Measurements from ENCODE around the gene C9. TPM values are rescaled to one million over a fixed set of nuclear protein-coding genes. Genes with fewer than 3 reads are reported as not detected.
"Not testable (repeated sequence)": the region's sequence is repeated elsewhere in the genome, so short reads cannot be mapped to it uniquely, and the experiment has no call there.

C9 gene
- total RNA-seq, 2 experiments from 2014 or later, result not detected

DNA sequence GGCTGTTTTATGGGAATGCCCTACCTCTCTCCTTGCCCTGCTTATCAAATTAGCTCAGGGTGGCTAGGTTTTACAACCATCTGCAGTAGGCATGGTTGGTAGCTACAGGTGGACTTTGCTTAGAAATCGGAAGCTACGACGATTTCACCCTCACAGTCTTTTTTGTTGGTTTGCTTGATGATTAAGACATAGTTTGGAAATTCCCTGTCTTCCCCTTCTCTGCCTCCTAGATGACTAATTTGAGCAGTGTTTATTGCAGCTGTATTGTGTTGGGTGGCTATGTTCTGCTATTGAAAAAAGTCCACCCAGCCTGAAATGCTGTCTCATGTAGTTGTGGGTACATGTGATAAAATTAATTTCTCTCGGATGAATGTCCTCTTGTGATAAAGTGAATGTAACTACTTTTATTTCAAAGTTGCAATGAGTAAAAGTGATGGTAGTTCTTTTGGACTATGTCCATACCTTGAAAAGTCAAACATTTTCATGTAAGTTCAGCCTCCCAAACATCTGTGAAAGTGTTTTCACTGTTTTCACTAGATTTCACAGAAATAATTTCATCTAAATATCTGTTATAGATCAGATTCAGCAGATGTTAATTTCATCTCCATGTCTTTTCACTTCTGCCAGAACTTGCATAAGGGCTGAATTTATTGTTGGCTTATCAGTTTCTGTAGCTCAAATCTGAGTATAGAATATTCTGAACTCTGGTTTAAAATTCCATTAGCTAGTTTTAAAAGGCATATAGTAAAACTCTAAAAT, 107.6 kb downstream of the C9 start:
- ChIA-PET CTCF (interaction anchor here (0.7 to 2.0 kb wide), 6 partner anchors 16 to 219 kb away, joined by 3 to 11 read pairs (median 4); no protein-coding TSS in a partner anchor), POLR2A (no interaction called here)
- Mint-ChIP-seq H3K27me3 (ENCODE audit: low read depth) (no peaks in the 10 kb centered on the region), H3K27ac (no peak overlapping the region), H3K4me1 (ENCODE audit: low read depth) (peaks cover 10% of the 10 kb centered on the region), H3K36me3 (ENCODE audit: low read depth) (no peaks in the 10 kb centered on the region), H3K9me3 (ENCODE audit: insufficient read depth) (no peaks in the 10 kb centered on the region), H3K4me3 (peak overlapping the region; percentile 42)
- no peak for DNase-seq
- peak; percentile 55 for ATAC-seq

GRCh38 chr5:39255406-39255805, 108.9 kb downstream of the C9 start:
- ChIA-PET POLR2A (no interaction called here), CTCF (interaction anchor here (1.7 to 2.0 kb wide), 3 partner anchors 18 to 38 kb away, joined by 4 to 12 read pairs (median 11); no protein-coding TSS in a partner anchor)
- no peak for DNase-seq
- Mint-ChIP-seq H3K4me3 (no peak overlapping the region), H3K9me3 (ENCODE audit: insufficient read depth) (peaks cover 4% of the 10 kb centered on the region), H3K27ac (no peak overlapping the region), H3K36me3 (ENCODE audit: low read depth) (peaks cover 1% of the 10 kb centered on the region), H3K27me3 (ENCODE audit: low read depth) (no peaks in the 10 kb centered on the region), H3K4me1 (ENCODE audit: low read depth) (peaks cover 10% of the 10 kb centered on the region)
- ATAC-seq, result no peak

GRCh38 chr5:39254671-39255070, 109.6 kb downstream of the C9 start:
- Mint-ChIP-seq H3K4me3 (no peak overlapping the region), H3K36me3 (ENCODE audit: low read depth) (peaks cover 7% of the 10 kb centered on the region), H3K4me1 (ENCODE audit: low read depth) (peaks cover 10% of the 10 kb centered on the region), H3K27ac (no peak overlapping the region), H3K9me3 (ENCODE audit: insufficient read depth) (peaks cover 9% of the 10 kb centered on the region), H3K27me3 (ENCODE audit: low read depth) (no peaks in the 10 kb centered on the region)
- ATAC-seq (no peak), DNase-seq (no peak)
- ChIA-PET CTCF (interaction anchor here (1.8 kb wide), 1 partner anchor 37 kb away, joined by 12 read pairs; no protein-coding TSS in a partner anchor), POLR2A (no interaction called here)

- no peak for ATAC-seq
- ChIA-PET CTCF (interaction anchor here (1.1 kb wide), 1 partner anchor 30 kb away, joined by 3 read pairs; no protein-coding TSS in a partner anchor), POLR2A (interaction anchor here (0.6 kb wide), 1 partner anchor 10 kb away, joined by 3 read pairs; no protein-coding TSS in a partner anchor)
- DNase-seq, result no peak
- Mint-ChIP-seq H3K27ac (no peak overlapping the region), H3K27me3 (ENCODE audit: low read depth) (no peaks in the 10 kb centered on the region), H3K4me1 (ENCODE audit: low read depth) (peaks cover 10% of the 10 kb centered on the region), H3K4me3 (no peak overlapping the region), H3K9me3 (ENCODE audit: insufficient read depth) (peaks cover 9% of the 10 kb centered on the region), H3K36me3 (ENCODE audit: low read depth) (peaks cover 12% of the 10 kb centered on the region)
Observed at GRCh38 chr5:39253196-39253595, 111.1 kb downstream of the C9 start.

GRCh38 chr5:39249564-39250274, 114.6 kb downstream of the C9 start:
- Mint-ChIP-seq H3K27ac (no peak overlapping the region), H3K9me3 (ENCODE audit: insufficient read depth) (peaks cover 14% of the 10 kb centered on the region), H3K27me3 (ENCODE audit: low read depth) (no peaks in the 10 kb centered on the region), H3K36me3 (ENCODE audit: low read depth) (peaks cover 13% of the 10 kb centered on the region), H3K4me3 (no peak overlapping the region), H3K4me1 (ENCODE audit: low read depth) (no peaks in the 10 kb centered on the region)
- ChIA-PET POLR2A (no interaction called here), CTCF (interaction anchor here (2.5 kb wide), 1 partner anchor 32 kb away, joined by 14 read pairs; no protein-coding TSS in a partner anchor)
- ATAC-seq (no peak), DNase-seq (no peak)

DNA sequence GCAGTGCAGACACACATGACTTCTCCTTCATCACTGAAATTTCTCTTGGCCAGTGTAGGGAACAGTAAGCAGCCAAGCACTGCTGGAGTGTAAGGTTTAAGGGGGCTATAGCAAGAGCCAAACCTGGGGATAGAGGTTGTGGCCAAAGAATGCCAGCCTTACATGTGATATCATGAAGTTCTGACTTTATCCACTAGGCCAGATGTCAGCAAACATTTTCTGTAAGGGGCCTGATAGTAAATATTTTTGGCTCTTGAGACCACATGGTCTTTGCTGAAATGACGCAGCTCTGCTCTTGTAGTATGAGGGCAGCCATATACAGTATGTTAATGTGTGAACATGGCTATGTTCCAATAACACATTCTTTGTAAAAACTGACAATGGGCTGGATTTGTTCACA, 115.2 kb downstream of the C9 start:
- Mint-ChIP-seq H3K9me3 (ENCODE audit: insufficient read depth) (peaks cover 14% of the 10 kb centered on the region), H3K4me1 (ENCODE audit: low read depth) (no peaks in the 10 kb centered on the region), H3K27me3 (ENCODE audit: low read depth) (no peaks in the 10 kb centered on the region), H3K27ac (no peak overlapping the region), H3K4me3 (no peak overlapping the region), H3K36me3 (ENCODE audit: low read depth) (peaks cover 13% of the 10 kb centered on the region)
- no peak for ATAC-seq
- ChIA-PET CTCF (no interaction called here), POLR2A (no interaction called here)
- DNase-seq, result no peak

GRCh38 chr5:39240750-39241149, 123.5 kb downstream of the C9 start:
- H3K27me3 Mint-ChIP-seq (ENCODE audit: low read depth), result no peaks in the 10 kb centered on the region
- no peak overlapping the region for H3K27ac Mint-ChIP-seq
- H3K4me3 Mint-ChIP-seq, result no peak overlapping the region
- DNase-seq (no peak), ATAC-seq (no peak)
- peaks cover 8% of the 10 kb centered on the region for H3K4me1 Mint-ChIP-seq (ENCODE audit: low read depth)
- H3K9me3 Mint-ChIP-seq (ENCODE audit: insufficient read depth), result peaks cover 18% of the 10 kb centered on the region
- H3K36me3 Mint-ChIP-seq (ENCODE audit: low read depth), result peaks cover 6% of the 10 kb centered on the region
- ChIA-PET POLR2A (no interaction called here), CTCF (interaction anchor here (1.1 kb wide), 1 partner anchor 24 kb away, joined by 7 read pairs; no protein-coding TSS in a partner anchor)

GRCh38 chr5:39238366-39239105, 125.8 kb downstream of the C9 start:
- H3K27ac Mint-ChIP-seq, result no peak overlapping the region
- H3K27me3 Mint-ChIP-seq (ENCODE audit: low read depth), result no peaks in the 10 kb centered on the region
- ChIA-PET POLR2A (interaction anchor here (0.5 to 0.7 kb wide), 2 partner anchors 14 to 88 kb away, joined by 3 read pairs; no protein-coding TSS in a partner anchor), CTCF (interaction anchor here (1.8 to 2.6 kb wide), 2 partner anchors 21 to 45 kb away, joined by 9 to 11 read pairs; no protein-coding TSS in a partner anchor)
- ATAC-seq (no peak), DNase-seq (no peak)
- peaks cover 13% of the 10 kb centered on the region for H3K9me3 Mint-ChIP-seq (ENCODE audit: insufficient read depth)
- peaks cover 8% of the 10 kb centered on the region for H3K36me3 Mint-ChIP-seq (ENCODE audit: low read depth)
- no peak overlapping the region for H3K4me3 Mint-ChIP-seq
- peaks cover 8% of the 10 kb centered on the region for H3K4me1 Mint-ChIP-seq (ENCODE audit: low read depth)

DNA sequence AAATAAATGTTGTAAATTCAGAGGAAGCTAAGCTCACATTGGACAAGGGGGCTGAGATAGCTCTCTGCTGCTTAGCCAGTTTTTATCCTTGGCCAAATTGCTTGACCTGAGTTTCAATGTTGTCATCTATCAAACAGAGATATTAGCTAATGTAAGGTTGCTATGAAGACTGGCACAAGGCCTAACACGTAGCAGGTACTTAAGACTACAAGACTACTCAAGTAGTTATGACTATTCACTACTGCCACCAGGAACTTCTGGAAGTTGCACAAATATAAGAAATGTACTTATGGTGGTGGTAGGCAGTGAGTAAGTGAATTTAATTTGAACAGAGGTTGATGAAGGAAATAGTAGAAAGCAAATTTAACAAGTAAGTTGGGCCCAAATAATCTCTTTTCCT, 127.6 kb downstream of the C9 start:
- Mint-ChIP-seq H3K27me3 (ENCODE audit: low read depth) (no peaks in the 10 kb centered on the region), H3K4me1 (ENCODE audit: low read depth) (peaks cover 20% of the 10 kb centered on the region), H3K4me3 (no peak overlapping the region), H3K27ac (no peak overlapping the region), H3K36me3 (ENCODE audit: low read depth) (peaks cover 8% of the 10 kb centered on the region), H3K9me3 (ENCODE audit: insufficient read depth) (peaks cover 13% of the 10 kb centered on the region)
- ATAC-seq (no peak), DNase-seq (no peak)
- ChIA-PET POLR2A (no interaction called here), CTCF (interaction anchor here (1.0 kb wide), 1 partner anchor 20 kb away, joined by 6 read pairs; no protein-coding TSS in a partner anchor)

DNA sequence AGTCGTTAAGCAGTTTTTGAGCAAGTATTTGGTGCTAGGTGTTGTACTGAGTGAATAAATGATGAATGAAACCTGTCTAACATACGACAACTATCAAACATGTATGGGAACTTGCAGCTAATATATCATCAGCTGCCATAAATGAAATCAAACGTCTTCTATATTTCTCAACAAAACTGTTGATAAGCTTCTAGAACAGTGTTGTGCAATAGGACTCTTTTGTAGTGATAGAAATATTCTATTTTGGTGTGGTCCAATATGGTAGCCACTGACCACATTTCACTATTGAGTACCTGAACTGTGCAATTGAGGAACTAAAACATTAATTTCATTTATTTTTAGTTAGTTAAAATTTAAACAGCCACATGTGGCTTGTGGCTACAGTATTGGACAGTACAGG, 128.6 kb downstream of the C9 start:
- H3K9me3 Mint-ChIP-seq (ENCODE audit: insufficient read depth), result peaks cover 9% of the 10 kb centered on the region
- H3K27ac Mint-ChIP-seq, result no peak overlapping the region
- H3K4me1 Mint-ChIP-seq (ENCODE audit: low read depth), result peaks cover 26% of the 10 kb centered on the region
- no peak overlapping the region for H3K4me3 Mint-ChIP-seq
- H3K36me3 Mint-ChIP-seq (ENCODE audit: low read depth), result peaks cover 8% of the 10 kb centered on the region
- DNase-seq (no peak), ATAC-seq (no peak)
- H3K27me3 Mint-ChIP-seq (ENCODE audit: low read depth), result no peaks in the 10 kb centered on the region
- CTCF ChIA-PET, result interaction anchor here (2.4 kb wide), 1 partner anchor 48 kb away, joined by 7 read pairs; no protein-coding TSS in a partner anchor
- POLR2A ChIA-PET, result no interaction called here

DNA sequence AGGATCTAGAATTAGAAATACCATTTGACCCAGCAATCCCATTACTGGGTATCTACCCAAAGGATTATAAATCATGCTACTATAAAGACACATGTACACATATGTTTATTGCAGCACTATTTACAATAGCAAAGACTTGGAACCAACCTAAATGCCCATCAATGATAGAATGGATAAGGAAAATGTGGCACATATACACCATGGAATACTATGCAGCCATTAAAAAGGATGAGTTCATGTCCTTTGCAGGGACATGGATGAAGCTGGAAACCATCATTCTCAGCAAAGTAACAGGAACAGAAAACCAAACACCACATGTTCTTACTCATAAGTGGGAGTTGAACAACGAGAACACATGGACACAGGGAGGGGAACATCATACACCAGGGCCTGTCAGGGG, 129.8 kb downstream of the C9 start:
- H3K27ac Mint-ChIP-seq; H3K27me3 Mint-ChIP-seq (ENCODE audit: low read depth); DNase-seq; POLR2A ChIA-PET; H3K4me3 Mint-ChIP-seq; ATAC-seq; H3K36me3 Mint-ChIP-seq (ENCODE audit: low read depth); H3K9me3 Mint-ChIP-seq (ENCODE audit: insufficient read depth): not testable (repeated sequence)
- peaks cover 26% of the 10 kb centered on the region for H3K4me1 Mint-ChIP-seq (ENCODE audit: low read depth)
- CTCF ChIA-PET, result interaction anchor here (2.4 to 9.6 kb wide), 2 partner anchors 16 to 49 kb away, joined by 7 to 108 read pairs; partner anchors contain the start of gene FYB1
